ENCODE results near the gene PNPLA1.

DNA sequence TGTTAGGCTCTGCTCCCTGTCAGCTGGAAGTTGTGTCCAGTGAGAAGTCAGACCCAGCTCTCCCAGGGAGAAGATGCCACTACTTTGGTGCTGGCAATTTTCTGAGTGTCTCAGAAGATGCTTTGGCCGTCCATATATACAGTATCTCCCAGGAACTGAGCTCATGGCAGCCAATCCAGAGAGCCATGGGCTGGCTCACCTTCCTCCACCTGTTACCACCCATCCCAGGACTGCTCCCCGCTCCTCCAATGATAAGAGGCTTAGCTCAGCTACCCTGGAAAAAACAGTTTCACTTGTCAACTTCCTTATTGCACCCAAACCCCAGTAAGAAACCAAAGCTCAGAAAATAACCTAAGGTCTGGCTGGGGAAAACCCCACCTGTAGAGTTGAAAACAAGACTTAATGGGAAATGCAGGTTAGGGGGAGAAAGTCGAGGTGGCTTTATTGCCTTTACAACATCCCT is 67.0 kb downstream of the PNPLA1 start, which contains the start of gene BNIP5:
- TF ChIP-seq ZFP3 (CRISPR knock-in tag; IDR thresholded peaks at IDR 0.05) (no peak), ARNTL (CRISPR knock-in tag; IDR thresholded peaks at IDR 0.05; ENCODE audit: borderline replicate concordance, low read depth) (no peak)
